HG03108 (cell line): ENCODE results near the gene SCO2.
A peak's percentile ranks its signal among the peaks of the same experiment; 100 is the strongest.

Experiments used
- ATAC-seq: cut with Tn5 transposase; IDR thresholded peaks from one replicate; pipeline ENCODE4 v1.9.1; 2021; ENCODE audit warnings: moderate library complexity; ENCODE audit not compliant: unreplicated experiment

The SCO2 gene

GRCh38 chr22:50532824-50533796 lies 7.7 kb upstream of the SCO2 start:
- no peak for ATAC-seq

- no peak for ATAC-seq
Measured at GRCh38 chr22:50531962-50532674, 6.7 kb upstream of the SCO2 start.

GRCh38 chr22:50531546-50531961 lies 6.2 kb upstream of the SCO2 start:
- no peak for ATAC-seq

- peak; percentile 19 for ATAC-seq
Measured at GRCh38 chr22:50530877-50531545, 5.6 kb upstream of the SCO2 start.

- no peak for ATAC-seq
Measured at GRCh38 chr22:50530580-50530876, 5.1 kb upstream of the SCO2 start.

GRCh38 chr22:50529897-50530579 lies 4.6 kb upstream of the SCO2 start, which contains the start of gene TYMP:
Gene TYMP (minus strand): TSS chr22:50530012. CDS start chr22:50529709, 303 bp downstream.
- peak; percentile 11 for ATAC-seq

GRCh38 chr22:50529416-50529896 lies 4.1 kb upstream of the SCO2 start:
- no peak for ATAC-seq

- ATAC-seq, result no peak
Measured at GRCh38 chr22:50528682-50529415, 3.5 kb upstream of the SCO2 start.

GRCh38 chr22:50527921-50528681 lies 2.7 kb upstream of the SCO2 start:
- no peak for ATAC-seq

- ATAC-seq, result no peak
Measured at GRCh38 chr22:50526834-50527801, 1.7 kb upstream of the SCO2 start.

- peak; percentile 25 for ATAC-seq
Measured at GRCh38 chr22:50526108-50526833, 873 bp upstream of the SCO2 start.

- ATAC-seq, result peak; percentile 8
Measured at GRCh38 chr22:50525858-50526107, 385 bp upstream of the SCO2 start.

GRCh38 chr22:50524676-50525103 lies 708 bp downstream of the SCO2 start:
- no peak for ATAC-seq

- no peak for ATAC-seq
Measured at GRCh38 chr22:50523806-50524675, 1.4 kb downstream of the SCO2 start.

GRCh38 chr22:50523458-50523805 lies 2.0 kb downstream of the SCO2 start:
- no peak for ATAC-seq

GRCh38 chr22:50522806-50523438 lies 2.5 kb downstream of the SCO2 start:
- ATAC-seq, result no peak
